ENCODE results near the gene DCUN1D4. TPM values are rescaled to one million over a fixed set of nuclear protein-coding genes. Genes with fewer than 3 reads are reported as not detected.

The DCUN1D4 gene
- polyA plus RNA-seq, 1 donor from 2014 or later, result 130 TPM

GRCh38 chr4:51842167-51842553 lies 793 bp upstream of the DCUN1D4 start:
- Histone ChIP-seq H3K27me3 (ENCODE audit: insufficient read depth, low read depth, low read length) (no peaks in the 10 kb centered on the region), H4K20me1 (ENCODE audit: insufficient read depth) (no peaks in the 10 kb centered on the region), H3K9me2 (ENCODE audit: insufficient read depth, low read length) (no peaks in the 10 kb centered on the region), H3K9me3 (ENCODE audit: low read length) (no peaks in the 10 kb centered on the region), H3F3A (ENCODE audit: insufficient read depth, low read length, poor library complexity, severe bottlenecking) (peaks cover 6% of the 10 kb centered on the region), H3K79me2 (replicated peaks; ENCODE audit: insufficient read depth, low read length) (peaks cover 33% of the 10 kb centered on the region), H3K4me2 (ENCODE audit: low read length) (peak overlapping the region; percentile 23), H3K9ac (ENCODE audit: low read length) (peak overlapping the region; percentile 84), H3K27ac (ENCODE audit: low read length) (peak overlapping the region; percentile 51), H3K36me3 (ENCODE audit: insufficient read depth, low read length) (no peaks in the 10 kb centered on the region), H2AFZ (ENCODE audit: low read depth, low read length) (peak overlapping the region; percentile 73), H3K4me3 (ENCODE audit: low read length) (peak overlapping the region; percentile 85)
- TF ChIP-seq EP300 (conservative IDR thresholded peaks at IDR 0.05; ENCODE audit: poor library complexity, severe bottlenecking) (no peak), SMC3 (conservative IDR thresholded peaks at IDR 0.05; ENCODE audit: poor library complexity) (no peak), REST (IDR thresholded peaks at IDR 0.05; ENCODE audit: borderline replicate concordance) (no peak), POLR2AphosphoS5 (IDR thresholded peaks at IDR 0.05) (no peak), TAF1 (IDR thresholded peaks at IDR 0.05; ENCODE audit: low read depth) (no peak), EZH2 (IDR thresholded peaks at IDR 0.05; ENCODE audit: borderline replicate concordance, insufficient read depth, low read length, poor library complexity, severe bottlenecking) (no peak), MXI1 (conservative IDR thresholded peaks at IDR 0.05; ENCODE audit: poor library complexity, severe bottlenecking) (no peak), CTCF (IDR thresholded peaks at IDR 0.05; ENCODE audit: poor library complexity, severe bottlenecking) (no peak), RAD21 (conservative IDR thresholded peaks at IDR 0.05) (no peak)

- H4K20me1 ChIP-seq (ENCODE audit: insufficient read depth), result no peaks in the 10 kb centered on the region
- H3K36me3 ChIP-seq (ENCODE audit: insufficient read depth, low read length), result no peaks in the 10 kb centered on the region
- peak overlapping the region; percentile 85 for H3K4me3 ChIP-seq (ENCODE audit: low read length)
- H3F3A ChIP-seq (ENCODE audit: insufficient read depth, low read length, poor library complexity, severe bottlenecking), result peaks cover 6% of the 10 kb centered on the region
- no peaks in the 10 kb centered on the region for H3K9me3 ChIP-seq (ENCODE audit: low read length)
- peak overlapping the region; percentile 86 for H3K4me2 ChIP-seq (ENCODE audit: low read length)
- peaks cover 47% of the 10 kb centered on the region for H3K79me2 ChIP-seq (replicated peaks; ENCODE audit: insufficient read depth, low read length)
- TF ChIP-seq REST (IDR thresholded peaks at IDR 0.05; ENCODE audit: borderline replicate concordance), result no peak
- no peak for TF ChIP-seq RAD21 (conservative IDR thresholded peaks at IDR 0.05)
- TF ChIP-seq POLR2AphosphoS5 (IDR thresholded peaks at IDR 0.05), result no peak
- no peak for TF ChIP-seq EZH2 (IDR thresholded peaks at IDR 0.05; ENCODE audit: borderline replicate concordance, insufficient read depth, low read length, poor library complexity, severe bottlenecking)
- no peak for TF ChIP-seq TAF1 (IDR thresholded peaks at IDR 0.05; ENCODE audit: low read depth)
- TF ChIP-seq SMC3 (conservative IDR thresholded peaks at IDR 0.05; ENCODE audit: poor library complexity), result no peak
- no peak for TF ChIP-seq MXI1 (conservative IDR thresholded peaks at IDR 0.05; ENCODE audit: poor library complexity, severe bottlenecking)
- no peak for TF ChIP-seq EP300 (conservative IDR thresholded peaks at IDR 0.05; ENCODE audit: poor library complexity, severe bottlenecking)
- TF ChIP-seq CTCF (IDR thresholded peaks at IDR 0.05; ENCODE audit: poor library complexity, severe bottlenecking), result no peak
- H3K9me2 ChIP-seq (ENCODE audit: insufficient read depth, low read length), result no peaks in the 10 kb centered on the region
- H2AFZ ChIP-seq (ENCODE audit: low read depth, low read length), result peak overlapping the region; percentile 34
- H3K27ac ChIP-seq (ENCODE audit: low read length), result peak overlapping the region; percentile 83
- H3K9ac ChIP-seq (ENCODE audit: low read length), result peak overlapping the region; percentile 84
- no peaks in the 10 kb centered on the region for H3K27me3 ChIP-seq (ENCODE audit: insufficient read depth, low read depth, low read length)
These were observed 578 bp downstream of the DCUN1D4 start for GRCh38 chr4:51843309-51844152.

Measured in neural cell (in vitro differentiated cells).